NCI-H748 (cell line): ENCODE results near the gene SPAAR.
"Not testable (repeated sequence)": the region's sequence is repeated elsewhere in the genome, so short reads cannot be mapped to it uniquely, and the experiment has no call there.

Experiments used
- DNase-seq: peaks from one replicate; lab custom pipeline; 2025; ENCODE audit not compliant: unreplicated experiment; lab: John Stamatoyannopoulos, UW

Gene SPAAR, protein sequence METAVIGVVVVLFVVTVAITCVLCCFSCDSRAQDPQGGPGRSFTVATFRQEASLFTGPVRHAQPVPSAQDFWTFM

DNA sequence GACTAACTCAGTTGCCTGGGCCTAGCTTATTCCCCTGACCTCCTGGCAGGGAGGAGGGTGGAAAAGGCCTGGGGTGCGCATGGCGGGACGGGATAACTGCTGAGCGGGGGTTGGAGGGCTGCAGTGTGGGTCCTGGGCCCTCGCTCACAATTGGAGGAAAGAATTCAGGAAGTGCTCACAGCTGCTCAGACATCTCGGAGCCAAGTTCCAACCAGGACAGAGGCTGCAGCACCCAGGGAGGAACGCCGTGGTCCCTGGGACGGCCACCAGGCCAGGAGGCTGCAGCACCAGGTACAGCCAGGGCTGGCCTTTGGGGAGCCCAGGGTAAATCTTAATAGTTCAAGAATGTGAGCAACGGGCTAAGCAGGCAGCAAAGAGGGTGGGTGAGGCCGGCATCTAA is at the start of gene SPAAR:
TSS of gene SPAAR (plus strand) at position 217 of the 400 bp plus-strand sequence. CDS start 974 bp downstream, outside the sequence.
- DNase-seq = no peak

DNA sequence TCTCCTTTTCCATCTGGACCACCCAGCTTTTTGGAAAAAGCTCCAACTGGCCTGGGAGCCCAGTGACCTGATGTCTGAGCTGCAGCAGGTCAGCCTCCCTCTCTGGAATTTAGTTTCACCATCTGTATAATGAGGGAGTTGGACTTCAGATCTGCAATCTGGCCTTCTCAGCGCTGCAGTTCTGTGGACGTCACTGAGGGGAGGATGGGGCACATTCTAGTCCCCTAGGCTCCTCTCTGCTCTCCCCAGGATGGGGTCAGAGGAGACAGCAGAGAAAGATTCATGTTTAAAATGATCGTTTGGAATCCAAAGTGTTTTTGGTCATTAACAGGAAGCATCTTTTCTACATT is 49.3 kb upstream of the SPAAR start:
- DNase-seq = no peak

DNA sequence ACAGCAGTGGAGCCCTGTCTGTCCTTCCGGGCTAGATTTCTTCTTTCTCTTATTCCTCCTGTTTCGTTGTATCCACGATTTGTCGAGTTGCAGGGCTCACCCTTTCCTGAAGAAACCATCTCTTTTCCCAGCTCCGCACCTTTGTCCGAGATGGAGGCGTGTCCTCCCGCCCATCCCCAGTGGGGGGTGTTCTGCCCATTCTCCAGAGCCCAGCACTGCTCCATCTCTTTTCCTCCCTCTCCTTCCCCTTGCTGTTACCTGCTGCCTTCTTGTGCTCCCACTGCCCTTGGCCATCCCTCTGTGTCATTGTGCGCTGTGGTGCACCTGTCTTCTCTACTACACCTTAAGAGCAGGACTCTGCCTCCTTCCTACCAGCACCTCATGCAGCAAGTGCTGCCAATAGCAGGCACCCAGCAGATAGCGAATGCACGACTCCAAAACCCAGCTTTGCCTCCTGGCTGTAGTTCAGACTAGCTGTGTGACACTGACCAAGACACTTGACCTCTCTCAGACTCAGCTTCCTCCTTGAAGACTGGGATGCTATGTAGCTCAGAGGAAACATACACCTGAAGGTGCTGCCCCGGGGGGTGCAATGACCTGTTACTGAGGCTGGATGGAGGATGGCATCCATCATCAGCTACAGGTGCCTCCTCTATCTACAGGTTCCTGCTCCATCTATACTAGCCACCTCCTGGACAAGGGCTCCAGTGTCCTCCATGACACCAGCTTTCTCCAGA is 48.0 kb upstream of the SPAAR start:
- DNase-seq = no peak

DNA sequence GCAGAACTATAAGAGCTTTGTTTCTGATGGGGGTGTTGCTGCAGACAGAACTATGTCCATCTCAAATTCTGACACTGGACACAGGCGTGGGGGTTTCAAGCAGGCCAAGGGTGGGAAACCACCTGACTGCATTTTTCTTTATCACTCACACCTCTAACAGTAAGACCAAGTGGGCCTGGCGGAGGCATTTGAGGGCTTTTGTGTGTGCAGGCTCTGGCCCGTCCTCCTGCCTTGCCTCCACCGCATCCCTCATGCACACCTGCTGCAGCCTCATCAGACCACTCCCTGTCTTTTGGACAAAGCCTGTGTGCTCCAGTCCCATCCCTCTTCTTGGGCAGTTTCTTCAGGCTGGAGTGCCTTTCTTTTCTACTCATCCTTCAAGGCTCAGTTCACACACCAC is 47.0 kb upstream of the SPAAR start:
- DNase-seq = no peak

DNA sequence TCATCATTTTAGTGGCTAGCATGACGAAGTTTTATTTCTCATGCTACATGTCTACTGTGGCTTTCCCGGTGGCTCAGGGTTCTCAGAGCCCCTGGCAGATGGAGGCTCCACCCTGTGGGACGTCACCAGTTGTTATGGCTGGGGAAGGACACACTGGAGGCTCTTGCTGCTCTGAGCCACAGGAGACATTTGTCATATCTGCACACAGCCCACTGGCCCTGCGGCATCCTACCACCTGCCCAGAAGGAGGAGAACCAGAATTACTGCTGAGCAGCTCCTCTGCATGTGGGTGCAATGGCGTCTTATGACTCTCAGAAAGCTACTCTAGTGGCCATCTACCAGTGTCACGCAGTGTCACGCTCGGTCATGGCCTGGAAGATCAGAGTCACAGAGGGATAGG is 45.7 kb upstream of the SPAAR start:
- DNase-seq = no peak

DNA sequence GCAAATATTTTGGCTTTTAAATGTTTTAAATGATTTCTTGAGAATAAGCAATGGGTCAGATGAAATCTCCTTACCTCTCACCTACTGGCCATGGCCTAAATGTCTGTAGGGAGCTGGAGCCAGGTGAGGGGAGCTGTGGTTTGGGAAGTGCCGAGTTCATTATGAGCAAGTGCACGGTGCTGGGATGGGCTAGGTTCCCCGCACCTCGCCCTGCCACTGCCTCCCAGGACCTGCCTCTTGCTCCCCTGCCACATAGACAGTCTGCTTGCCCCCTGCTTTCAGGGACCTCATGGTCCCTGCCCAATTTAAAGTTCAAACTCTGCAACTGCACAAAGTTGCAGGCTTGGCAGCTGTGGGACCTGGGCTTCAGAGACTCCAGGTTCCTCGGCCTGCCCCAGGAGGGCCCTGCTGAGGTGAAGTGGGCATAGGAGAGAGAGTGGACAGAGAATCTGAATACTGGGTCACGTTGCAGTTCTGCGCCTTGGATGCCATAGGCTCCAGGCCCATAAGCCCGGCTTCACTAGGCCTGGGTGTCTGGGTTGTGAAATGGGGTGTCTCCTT is 44.5 kb upstream of the SPAAR start:
- no peak for DNase-seq

DNA sequence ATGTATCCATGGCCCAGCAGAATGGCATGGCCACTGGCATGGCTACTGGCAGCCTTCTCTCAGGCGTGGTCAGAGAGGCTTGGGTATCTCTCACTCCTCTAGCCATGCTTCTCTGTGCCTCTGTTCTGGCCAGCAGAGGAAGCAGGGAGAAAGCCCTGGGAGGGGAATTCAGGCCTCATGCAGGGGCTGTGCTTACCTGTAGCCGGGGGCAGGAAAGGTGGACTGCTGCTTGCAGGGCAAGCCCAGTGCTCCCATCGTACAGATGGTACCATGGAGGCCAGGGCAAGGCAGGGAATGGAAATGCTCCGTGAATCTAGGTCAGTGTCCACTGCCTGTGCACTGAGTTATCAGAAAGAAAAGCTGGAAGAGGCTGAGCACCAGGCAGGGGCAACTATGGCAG is 41.8 kb upstream of the SPAAR start:
- DNase-seq = no peak

DNA sequence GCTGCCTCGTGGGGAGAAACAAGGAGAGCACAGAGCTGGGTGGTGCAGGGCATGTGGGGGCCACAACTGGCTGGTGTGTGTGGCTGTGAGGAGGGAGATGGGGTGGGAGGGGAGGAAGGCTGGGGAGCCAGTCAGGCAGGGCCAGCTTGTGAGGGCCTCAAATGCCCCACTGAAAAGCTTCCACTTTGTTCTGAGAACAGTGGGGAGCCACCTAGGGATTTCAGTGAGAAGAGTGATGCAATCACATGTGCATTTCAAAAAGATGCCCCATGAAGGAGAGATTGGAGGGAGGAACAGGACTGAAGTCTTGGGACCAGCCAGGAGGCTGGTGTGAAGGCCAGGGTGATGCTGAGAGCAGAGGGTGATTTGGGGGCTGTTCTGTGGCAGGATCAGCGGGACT is 40.4 kb upstream of the SPAAR start:
- no peak for DNase-seq

DNA sequence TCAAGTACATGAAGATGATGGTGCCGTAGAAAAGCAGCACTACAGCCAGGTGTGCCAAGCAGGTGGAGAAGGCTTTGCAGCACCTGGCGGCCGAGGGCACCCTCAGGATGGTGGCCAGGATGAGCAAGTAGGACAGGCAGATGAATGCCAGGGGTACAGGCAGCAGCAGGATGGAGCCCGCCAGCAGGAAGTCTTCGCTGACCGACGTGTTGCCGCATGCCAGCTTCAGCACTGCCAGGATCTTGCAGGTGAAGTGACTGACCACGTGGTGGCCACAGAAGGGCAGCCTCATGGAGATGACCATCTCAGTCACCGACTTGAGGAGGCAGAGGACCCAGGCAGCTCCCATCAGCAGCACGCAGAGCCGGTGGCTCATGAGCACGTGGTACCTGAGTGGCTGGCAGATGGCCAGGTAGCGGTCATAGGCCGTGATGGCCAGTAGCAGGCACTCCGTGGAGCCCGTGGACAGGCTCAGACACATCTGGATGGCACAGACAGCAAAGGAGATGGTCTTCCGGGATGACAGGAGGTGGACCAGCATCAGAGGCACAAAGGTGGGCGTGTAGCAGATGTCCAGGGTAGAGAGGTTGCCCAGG is 39.6 kb upstream of the SPAAR start:
- DNase-seq = no peak

DNA sequence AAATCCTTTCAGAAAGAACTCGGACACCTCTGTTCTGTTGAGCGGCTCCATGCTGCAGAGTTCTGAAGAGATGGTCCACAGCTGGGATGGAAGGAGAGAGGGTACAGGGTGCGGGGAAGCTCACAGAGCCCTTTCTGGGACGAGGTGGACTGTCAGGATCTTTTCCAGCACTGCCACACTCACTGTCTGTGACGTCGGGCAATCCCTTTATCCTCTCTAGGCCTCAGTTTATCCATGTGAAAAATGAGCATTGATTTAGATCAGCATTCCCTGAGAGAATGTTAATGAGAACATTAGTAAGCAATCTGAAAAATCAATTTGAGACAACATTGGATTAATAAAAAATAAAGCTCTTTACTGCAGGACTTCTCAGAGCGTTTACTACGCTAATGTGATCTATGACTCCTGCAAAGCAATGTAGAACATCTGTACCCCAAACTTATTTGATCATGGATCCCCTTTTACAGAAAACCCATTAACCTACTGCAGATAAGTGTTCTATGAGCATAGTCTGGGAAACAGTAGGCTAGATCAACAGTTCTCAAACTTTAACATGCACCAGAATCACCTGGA is 38.9 kb upstream of the SPAAR start, which contains the start of gene OR13J1:
TSS of gene OR13J1 (minus strand) at position 51 of the 573 bp plus-strand sequence. CDS start at position 51, 0 bp downstream.
- DNase-seq = no peak

DNA sequence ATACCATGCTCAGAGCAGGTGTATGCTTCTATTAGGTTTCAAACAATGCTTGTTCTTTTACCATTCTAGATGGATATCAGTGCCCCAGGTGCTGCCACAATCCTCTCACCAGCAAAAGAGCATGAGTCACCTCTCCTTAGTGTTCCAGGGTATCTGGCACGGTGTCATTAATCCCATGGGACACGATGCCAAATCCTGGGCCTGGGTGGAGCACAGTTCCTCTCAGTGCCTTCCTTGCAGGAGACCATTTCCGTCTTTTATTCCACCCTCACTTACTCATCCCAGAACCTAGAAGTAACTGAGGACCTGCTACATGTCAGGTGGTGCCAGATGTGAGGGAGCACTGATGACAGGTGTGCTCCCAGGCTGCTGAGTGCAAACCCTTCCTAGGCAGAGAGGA is 37.7 kb upstream of the SPAAR start:
- DNase-seq = no peak

DNA sequence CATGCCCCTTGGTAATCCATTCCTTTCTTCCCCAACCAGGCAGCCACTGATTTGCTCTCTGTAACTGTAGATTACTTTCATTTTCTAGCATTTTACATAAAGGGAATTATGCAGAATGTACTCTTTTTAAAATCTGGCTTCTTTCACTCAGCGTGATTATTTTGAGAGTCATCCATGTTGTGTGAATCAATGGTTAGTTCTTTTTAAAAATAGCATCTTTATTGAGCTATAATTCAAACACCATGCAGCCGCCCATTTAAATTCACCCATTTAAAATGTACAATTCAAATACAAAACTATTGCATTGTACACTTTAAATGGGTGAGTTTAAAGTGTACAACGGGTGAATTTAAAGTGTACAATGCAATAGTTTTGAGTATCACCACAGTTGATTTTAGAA is 36.8 kb upstream of the SPAAR start:
- DNase-seq = no peak

DNA sequence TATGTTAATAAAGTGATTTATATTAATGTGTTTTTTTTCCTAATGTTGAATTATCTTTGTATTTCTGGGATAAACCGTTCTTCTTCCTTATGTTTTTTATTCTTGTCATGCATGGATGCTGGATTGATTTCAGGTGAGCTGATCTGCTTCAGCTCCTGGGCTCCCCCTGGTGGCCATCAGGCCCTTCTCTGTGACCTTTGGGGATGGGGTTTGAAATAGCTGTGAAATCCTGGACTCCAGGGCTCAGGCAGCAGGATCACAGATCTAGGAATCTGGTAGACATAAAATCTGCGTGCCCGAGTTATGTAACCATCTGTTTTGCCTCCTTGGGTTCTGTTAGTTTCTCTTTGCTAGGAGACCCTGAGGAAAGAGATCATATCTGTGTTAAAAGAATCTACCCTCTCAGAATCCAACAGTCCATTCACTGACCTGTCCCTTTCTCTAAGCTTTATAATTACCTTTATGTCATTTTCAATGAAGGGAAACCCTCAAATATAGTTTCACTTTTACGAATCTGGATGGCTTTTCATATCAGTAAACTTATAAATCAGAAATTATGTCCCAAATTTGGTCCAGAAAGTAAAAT is 26.9 kb upstream of the SPAAR start:
- DNase-seq = peak; percentile 71

DNA sequence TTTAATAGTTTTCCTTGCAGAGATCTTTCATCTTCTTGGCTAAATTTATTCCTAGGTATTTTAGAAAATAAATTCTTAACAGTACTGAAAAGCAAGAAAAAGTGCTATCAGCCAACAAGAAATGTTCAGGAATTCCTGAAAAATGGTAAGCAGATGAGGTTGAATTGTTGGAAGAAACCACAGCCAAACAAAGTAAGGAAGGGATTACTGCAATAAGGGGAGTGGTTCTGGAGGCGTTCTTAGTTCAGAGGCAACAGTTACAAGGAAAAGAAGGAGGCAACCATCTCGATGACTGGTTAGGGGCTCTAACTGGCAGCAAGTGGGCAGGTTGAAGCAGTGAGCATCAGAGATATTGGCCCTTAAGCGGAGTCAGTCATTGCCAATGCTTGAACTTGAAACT is 26.3 kb upstream of the SPAAR start:
- DNase-seq = no peak

DNA sequence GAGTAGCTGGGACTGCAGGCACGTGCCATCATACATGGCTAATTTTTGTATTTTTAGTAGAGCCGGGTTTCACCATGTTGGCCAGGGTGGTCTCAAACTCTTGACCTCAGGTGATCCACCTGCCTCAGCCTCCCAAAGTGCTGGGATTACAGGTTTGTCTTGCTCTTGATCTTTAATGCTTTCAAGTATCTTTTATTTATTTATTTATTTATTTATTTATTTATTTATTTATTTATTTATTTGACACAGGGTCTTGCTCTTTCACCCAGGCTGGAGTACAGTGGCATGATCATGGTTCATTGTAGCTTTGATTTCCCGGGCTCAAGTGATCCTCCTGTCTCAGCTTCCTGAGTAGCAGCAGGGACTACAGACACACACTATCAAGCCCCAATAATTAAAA is 24.4 kb upstream of the SPAAR start:
- not testable (repeated sequence) for DNase-seq

DNA sequence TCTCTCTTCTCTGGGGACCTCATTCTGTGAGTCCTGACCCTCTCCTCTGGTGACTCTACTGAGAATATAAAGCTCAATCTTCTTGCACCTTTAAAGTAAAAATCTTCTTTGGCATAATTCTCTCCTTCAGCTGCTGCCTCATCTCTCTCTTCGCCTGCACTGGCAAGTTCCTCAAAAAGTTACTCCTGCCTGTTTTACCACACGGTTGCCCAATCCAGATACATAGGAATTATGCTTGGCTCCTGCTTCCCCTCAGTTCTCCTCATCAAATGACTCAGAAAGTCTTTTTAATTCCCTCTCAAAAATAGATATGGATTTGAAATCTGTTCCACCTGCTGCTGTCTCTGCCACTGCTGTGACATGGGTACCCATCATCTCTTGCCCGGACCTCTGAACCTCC is 17.6 kb upstream of the SPAAR start:
- no peak for DNase-seq

DNA sequence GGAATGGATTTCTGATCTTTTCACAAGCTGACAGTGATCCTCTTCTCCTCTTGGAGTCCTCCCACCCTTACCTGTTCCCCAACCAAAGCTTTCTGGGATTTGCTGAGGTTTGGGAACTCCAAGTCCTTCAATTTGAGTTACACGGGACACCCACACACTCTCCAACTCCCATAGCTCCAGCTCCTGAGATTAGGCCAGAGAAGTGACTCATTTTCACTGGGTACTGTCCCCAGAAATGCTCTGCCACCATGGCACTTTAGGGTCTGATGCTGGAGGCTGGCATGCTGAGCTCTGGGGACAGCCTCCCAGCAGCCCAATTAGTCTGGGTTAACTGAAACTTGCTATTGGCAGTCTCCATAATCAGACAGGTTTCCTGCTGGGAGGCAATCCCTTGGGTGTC is 17.2 kb upstream of the SPAAR start:
- no peak for DNase-seq

DNA sequence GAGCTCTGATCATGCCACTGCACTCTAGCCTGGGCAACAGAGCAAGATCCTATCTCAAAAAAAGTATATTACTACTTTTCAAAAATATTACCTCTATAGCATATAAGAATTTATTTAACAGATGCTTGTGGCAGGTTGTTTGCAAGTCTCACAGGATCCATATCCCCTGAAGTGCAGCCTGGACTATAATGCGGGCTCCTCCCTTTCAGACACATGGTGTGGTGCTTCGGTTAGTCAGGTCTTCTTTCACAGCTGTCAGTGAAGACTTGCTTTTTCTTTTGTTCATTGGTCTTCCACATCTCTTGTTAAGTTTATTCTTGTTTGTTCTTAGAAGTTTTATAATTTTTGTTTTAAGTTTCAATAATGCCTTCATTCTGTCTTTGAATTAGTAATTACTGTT is 12.7 kb upstream of the SPAAR start:
- DNase-seq = no peak

DNA sequence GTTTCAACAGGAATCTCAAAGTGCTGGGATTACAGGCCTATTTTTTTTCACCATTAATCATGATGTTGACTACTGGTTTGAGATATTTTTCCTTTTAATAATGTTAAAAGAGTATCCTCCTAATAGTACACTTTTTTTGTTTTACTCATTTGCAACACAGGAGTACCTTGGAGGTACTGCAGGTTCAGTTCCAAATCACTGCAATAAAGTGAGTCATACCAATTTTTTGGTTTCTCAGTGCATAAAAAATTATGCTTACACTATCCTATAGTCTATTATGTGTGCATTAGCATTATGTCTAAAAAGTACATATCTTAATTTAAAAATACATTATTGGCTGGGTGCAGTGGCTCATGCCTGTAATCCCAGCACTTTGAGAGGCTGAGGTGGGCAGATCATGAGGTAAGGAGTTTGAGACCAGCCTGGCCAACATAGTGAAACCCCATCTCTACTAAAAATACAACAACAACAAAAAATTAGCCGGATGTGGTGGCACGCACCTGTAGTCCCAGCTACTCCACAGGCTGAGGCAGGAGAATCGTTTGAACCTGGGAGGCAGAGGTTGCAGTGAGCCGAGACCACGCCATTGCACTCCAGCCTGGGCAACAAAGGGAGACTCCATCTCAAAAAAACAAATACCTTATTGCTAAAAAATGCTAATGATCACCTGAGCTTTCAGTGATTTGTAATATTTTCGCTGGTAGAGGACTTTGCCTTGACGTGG is 11.8 kb upstream of the SPAAR start:
- DNase-seq = not testable (repeated sequence)

DNA sequence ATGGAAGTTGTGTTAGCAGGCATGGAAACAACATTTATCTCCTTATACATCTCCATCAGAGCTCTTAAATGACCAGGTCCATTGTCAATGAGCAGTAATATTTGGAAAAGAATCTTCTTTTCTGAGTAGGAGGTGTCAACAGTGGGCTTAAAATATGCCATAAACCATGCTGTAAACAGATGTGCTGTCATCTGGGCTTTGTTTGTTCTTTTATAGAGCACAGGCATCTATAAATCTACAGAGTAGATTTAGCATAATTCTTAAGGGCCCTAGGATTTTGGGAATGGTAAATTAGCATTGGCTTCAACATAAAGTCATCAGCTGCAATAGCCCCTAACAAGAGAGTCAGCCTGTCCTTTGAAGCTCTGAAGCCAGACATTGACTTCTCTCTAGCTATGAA is 11.0 kb upstream of the SPAAR start:
- DNase-seq = no peak

DNA sequence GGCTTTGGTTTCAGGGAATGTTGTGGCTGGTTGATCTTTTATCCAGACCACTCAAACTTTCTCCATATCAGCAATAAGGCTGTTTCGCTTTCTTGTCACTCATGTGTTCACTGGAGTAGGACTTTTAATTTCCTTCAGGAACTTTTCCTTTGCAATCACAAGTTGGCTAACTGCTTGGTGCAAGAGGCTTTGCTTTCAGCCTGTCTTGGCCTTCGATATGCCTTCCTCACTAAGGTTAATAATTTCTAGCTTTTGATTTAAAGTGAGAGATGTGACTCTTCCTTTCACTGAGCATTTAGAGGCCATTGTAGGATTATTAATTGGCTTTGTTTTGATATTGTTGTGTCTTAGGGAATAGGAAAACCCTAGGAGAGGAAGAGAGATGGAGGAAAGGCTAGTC is 10.3 kb upstream of the SPAAR start:
- DNase-seq = no peak
